GM12864 (cell line): ENCODE data around the gene SYT2.
A peak's percentile ranks its signal among the peaks of the same experiment; 100 is the strongest.
"Not testable (repeated sequence)": the region's sequence is repeated elsewhere in the genome, so short reads cannot be mapped to it uniquely, and the experiment has no call there.

ENCODE experiments used
- DNase-seq: peaks from one replicate; pipeline ENCODE4 v3.0.0-alpha.2; 2011; ENCODE audit warnings: low read depth
- H3K4me3 ChIP-seq: 2 replicates; pipeline ENCODE4 v1.5.1; 2011; ENCODE audit warnings: mild to moderate bottlenecking, low read depth, low read length, control low read depth
- CTCF ChIP-seq: IDR thresholded peaks from 2 replicates; pipeline ENCODE4 v1.5.1; 2011; ENCODE audit warnings: low read depth, mild to moderate bottlenecking, moderate library complexity, low read length, control low read depth, inconsistent platforms; ENCODE audit errors: missing control alignments

The SYT2 gene

GRCh38 chr1:202564958-202565495, 145.2 kb downstream of the SYT2 start:
- no peak for TF ChIP-seq CTCF
- no peak for DNase-seq
- H3K4me3 ChIP-seq, result no peak overlapping the region

- no peak for DNase-seq
- no peak overlapping the region for H3K4me3 ChIP-seq
- TF ChIP-seq CTCF, result no peak
Observed at GRCh38 chr1:202563818-202564217, 146.4 kb downstream of the SYT2 start.

GRCh38 chr1:202562444-202563060, 147.7 kb downstream of the SYT2 start:
- H3K4me3 ChIP-seq, result no peak overlapping the region
- TF ChIP-seq CTCF, result no peak
- DNase-seq, result no peak

GRCh38 chr1:202561726-202562443, 148.4 kb downstream of the SYT2 start:
- no peak overlapping the region for H3K4me3 ChIP-seq
- TF ChIP-seq CTCF, result peak; percentile 6
- DNase-seq, result no peak

- TF ChIP-seq CTCF, result no peak
- no peak overlapping the region for H3K4me3 ChIP-seq
- no peak for DNase-seq
Observed at GRCh38 chr1:202561240-202561639, 149.0 kb downstream of the SYT2 start.

GRCh38 chr1:202557662-202558061, 152.6 kb downstream of the SYT2 start:
- DNase-seq, H3K4me3 ChIP-seq: not testable (repeated sequence)

GRCh38 chr1:202556037-202556436, 154.2 kb downstream of the SYT2 start:
- not testable (repeated sequence) for DNase-seq, H3K4me3 ChIP-seq

GRCh38 chr1:202554619-202555018, 155.6 kb downstream of the SYT2 start:
- not testable (repeated sequence) for DNase-seq, H3K4me3 ChIP-seq
